ENCODE results near the gene PRSS1.

DNA sequence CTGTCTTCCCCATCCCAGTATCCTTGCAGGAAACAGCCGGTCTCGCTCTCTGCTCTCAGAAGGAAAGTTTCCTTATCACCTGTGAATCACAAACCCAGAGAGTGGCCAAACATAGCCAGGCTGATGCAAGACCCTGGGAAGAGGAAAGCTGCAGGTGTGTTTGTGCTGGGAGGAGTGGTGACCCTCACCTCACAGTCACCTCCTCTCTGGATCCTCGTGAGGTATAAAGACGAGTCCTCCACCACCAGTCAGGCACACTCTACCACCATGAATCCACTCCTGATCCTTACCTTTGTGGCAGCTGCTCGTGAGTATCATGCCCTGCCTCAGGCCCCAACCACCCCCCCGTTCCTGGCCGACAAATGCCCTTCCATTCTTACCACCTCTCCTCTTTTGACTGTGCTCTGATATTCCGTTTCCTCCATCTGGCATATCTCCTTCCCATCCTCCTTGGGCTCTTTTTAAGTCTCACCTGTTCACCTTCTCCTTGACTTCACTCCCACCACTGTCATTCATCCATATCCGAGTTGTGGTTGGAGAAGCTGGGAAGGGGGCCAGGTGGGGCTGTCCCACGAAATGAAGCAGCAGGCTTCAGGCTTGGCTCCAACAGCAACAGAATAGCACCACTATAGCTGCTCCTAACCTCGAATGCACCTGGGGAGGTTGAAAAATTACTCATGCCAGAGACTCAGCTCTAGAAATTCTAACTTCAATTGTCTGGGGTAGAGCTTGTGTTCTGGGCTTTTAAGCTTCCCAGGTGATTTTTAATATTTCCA lies at the start of gene PRSS1:
- TF ChIP-seq, protein P1, sequence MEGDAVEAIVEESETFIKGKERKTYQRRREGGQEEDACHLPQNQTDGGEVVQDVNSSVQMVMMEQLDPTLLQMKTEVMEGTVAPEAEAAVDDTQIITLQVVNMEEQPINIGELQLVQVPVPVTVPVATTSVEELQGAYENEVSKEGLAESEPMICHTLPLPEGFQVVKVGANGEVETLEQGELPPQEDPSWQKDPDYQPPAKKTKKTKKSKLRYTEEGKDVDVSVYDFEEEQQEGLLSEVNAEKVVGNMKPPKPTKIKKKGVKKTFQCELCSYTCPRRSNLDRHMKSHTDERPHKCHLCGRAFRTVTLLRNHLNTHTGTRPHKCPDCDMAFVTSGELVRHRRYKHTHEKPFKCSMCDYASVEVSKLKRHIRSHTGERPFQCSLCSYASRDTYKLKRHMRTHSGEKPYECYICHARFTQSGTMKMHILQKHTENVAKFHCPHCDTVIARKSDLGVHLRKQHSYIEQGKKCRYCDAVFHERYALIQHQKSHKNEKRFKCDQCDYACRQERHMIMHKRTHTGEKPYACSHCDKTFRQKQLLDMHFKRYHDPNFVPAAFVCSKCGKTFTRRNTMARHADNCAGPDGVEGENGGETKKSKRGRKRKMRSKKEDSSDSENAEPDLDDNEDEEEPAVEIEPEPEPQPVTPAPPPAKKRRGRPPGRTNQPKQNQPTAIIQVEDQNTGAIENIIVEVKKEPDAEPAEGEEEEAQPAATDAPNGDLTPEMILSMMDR (conservative IDR thresholded peaks at IDR 0.05 in 1 of 2, IDR thresholded peaks at IDR 0.05 in 1 of 2; ENCODE audit: extremely low read depth in 1 of 2, insufficient read depth in 1 of 2, low read depth in 1 of 2, low read length in 2 of 2) = no peak
- TF ChIP-seq EZH2 (IDR thresholded peaks at IDR 0.05; ENCODE audit: borderline replicate concordance, low read length) = no peak

Measured in mammary epithelial cell (primary cell).